NCI-H1930 (cell line): ENCODE results near the gene SPAG5.

Source experiments
- DNase-seq, 2 experiments: peaks; one replicate each; lab custom pipeline; 2025; lab: John Stamatoyannopoulos, UW

The SPAG5 gene

GRCh38 chr17:28541439-28541838 is 57.4 kb downstream of the SPAG5 start:
- DNase-seq = no peak

- DNase-seq = no peak
These were observed 58.6 kb downstream of the SPAG5 start for GRCh38 chr17:28540231-28540630.

GRCh38 chr17:28538296-28538895 is 60.4 kb downstream of the SPAG5 start:
- no peak for DNase-seq

- DNase-seq = no peak
These were observed 61.6 kb downstream of the SPAG5 start for GRCh38 chr17:28537219-28537610.

GRCh38 chr17:28536532-28537218 is 62.1 kb downstream of the SPAG5 start:
- DNase-seq = no peak

GRCh38 chr17:28534740-28535375 is 64.0 kb downstream of the SPAG5 start:
- no peak for DNase-seq

- DNase-seq = no peak
These were observed 65.6 kb downstream of the SPAG5 start for GRCh38 chr17:28533091-28533807.

- DNase-seq = no peak
These were observed 66.5 kb downstream of the SPAG5 start for GRCh38 chr17:28532050-28532960.

GRCh38 chr17:28530926-28531325 is 67.9 kb downstream of the SPAG5 start:
- DNase-seq = no peak

- no peak for DNase-seq
These were observed 68.6 kb downstream of the SPAG5 start for GRCh38 chr17:28530250-28530649.

- no peak for DNase-seq
These were observed 69.8 kb downstream of the SPAG5 start for GRCh38 chr17:28529013-28529400.

- no peak for DNase-seq
These were observed 70.4 kb downstream of the SPAG5 start for GRCh38 chr17:28528327-28529012.

GRCh38 chr17:28527859-28528258 is 71.0 kb downstream of the SPAG5 start:
- no peak for DNase-seq
